Myometrial cell (primary cell): ENCODE measurements around the gene NR1I3. TPM values are rescaled to one million over a fixed set of nuclear protein-coding genes. Genes with fewer than 3 reads are reported as not detected.

Experiments
- total RNA-seq: library from RNA; depleted of rRNA; stranded (reverse); fragments of >200 nt; gene quantifications from 2 replicates; pipeline ENCODE4 v1.2.3, GENCODE V29; 2015

Gene NR1I3, protein sequence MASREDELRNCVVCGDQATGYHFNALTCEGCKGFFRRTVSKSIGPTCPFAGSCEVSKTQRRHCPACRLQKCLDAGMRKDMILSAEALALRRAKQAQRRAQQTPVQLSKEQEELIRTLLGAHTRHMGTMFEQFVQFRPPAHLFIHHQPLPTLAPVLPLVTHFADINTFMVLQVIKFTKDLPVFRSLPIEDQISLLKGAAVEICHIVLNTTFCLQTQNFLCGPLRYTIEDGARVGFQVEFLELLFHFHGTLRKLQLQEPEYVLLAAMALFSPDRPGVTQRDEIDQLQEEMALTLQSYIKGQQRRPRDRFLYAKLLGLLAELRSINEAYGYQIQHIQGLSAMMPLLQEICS
- total RNA-seq = not detected in 2 replicates

DNA sequence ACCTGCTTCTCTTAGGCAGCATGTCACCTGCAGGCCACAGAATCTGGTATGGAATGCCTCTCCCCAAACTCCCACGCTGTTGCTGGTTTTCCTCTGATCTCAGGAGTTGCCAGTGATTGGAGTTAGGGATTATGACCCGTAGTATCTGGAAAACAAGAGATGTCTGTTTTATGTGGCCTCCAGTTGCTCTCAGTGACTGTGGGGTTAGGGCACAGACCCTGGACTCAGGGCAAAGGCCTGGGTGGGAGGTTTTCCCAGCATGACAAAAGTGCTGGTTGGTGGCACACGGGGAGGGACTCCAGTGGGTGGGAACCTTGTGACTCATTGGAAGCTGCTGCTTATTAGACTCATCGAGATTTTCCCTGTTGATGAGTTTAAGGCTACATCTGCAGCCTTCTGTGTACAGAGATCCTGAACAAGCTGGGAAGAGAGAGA is at the start of gene NR1I3:
TSS of gene NR1I3 (minus strand) at position 165 of the 435 bp plus-strand sequence. CDS start 1,638 bp downstream, outside the sequence.

DNA sequence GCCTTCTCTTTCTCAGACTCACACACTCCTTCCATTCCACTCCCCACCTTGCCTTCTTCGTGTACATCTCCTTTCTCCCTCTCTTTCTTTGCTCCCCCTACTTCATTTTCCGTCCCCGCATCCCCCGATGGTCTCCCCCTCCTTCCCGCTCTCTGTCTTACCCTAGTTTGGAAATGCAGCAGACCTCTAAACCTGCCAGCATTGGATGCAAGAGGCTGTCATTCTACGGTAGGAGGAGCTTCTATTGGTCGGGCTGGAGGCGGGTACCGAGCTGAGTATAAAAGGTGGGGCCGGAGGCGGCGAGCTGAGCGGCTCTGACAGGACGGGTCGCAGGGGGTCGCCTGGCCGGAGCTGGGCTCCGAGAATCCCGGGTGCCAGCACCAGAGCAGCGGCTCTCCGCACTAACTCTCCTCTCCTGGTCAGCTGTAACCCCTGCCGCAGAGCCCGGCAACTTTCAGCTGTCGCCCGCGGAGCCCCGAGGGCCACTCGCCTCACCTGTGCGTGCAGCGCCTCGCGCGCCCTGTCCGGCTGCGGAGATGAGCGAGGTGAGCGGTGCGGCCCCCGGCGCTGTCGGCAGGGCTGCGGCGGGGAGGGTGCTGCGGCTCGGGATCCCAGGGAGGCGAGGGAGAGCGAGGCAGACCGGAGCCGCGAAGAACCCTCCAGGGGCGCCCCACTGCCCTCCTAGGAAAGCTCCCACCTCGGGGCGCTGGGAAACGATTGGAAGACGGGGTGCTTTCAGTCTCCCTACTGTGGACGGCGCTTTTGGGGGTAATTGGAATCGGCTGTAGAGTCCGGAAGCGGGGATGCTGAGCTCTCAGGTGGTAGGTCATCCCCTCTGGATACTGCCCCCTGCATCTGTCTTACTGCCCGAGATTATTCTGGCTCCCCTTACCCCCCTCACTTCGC is 20.7 kb upstream of the NR1I3 start, which contains the start of gene PCP4L1:
TSS of gene PCP4L1 (plus strand) at position 307 of the 906 bp plus-strand sequence. CDS start at position 537, 230 bp downstream.

DNA sequence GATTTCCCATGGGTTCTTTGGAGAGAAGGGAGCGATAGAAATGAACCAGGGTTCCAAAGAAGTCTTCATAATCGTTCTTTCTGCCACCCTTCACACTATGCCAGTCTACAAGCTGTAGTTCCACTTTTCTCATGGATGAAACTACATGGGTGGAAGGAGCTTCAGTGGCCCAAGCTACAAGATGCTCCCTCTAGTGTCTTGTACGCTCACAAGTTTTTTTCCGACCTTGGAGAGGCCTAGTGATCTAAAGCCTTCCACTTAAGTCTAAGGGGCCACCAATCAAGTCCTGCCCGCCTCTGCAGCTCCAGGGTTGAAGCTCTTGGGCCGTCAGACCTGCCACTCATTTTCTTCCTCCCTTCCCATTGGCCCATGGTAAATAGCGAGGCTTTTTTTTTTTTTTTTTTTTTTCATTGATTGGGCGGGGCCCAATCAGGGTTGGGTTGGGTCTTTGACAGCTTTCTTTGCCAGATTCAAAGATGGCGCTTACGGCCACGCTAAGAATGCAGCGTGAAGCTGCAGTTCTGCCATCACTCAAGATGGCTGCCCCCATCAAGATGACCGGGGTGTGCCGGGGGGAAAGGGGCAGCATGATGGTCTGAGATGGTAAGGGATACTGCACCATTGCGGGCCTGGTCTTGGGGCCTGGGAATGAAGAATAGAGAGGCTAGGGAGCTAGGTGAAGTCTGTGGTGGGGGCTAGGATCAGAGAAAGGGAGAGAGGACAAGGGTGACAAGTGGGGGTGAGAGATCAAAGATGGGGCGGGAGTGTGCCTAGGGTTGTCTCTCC is 12.3 kb downstream of the NR1I3 start, which contains the start of gene TOMM40L:
TSS of gene TOMM40L (plus strand) at position 527 of the 786 bp plus-strand sequence. CDS start 430 bp downstream, outside the sequence.

DNA sequence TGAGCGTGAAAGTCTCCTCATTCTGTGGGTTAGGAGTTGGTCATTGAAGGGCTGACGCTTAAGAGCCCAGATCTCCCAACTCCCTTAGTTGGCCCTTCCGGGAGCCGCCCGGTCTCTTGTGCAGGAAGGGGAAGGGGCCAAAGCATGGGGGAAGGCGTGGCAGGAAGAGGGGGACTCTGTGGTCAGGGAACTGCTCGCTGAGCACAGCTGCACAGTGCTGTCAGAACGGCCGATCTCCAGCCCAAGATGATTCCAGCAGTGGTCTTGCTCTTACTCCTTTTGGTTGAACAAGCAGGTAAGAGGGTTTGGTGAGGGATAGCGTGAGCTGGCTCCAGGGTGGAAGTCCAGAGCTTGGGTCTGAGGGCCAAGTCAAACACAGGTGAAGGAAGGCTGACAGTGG is 22.9 kb downstream of the NR1I3 start, which contains the start of gene FCER1G:
TSS of gene FCER1G (plus strand) at position 220 of the 400 bp plus-strand sequence. CDS start at position 247, 27 bp downstream.

DNA sequence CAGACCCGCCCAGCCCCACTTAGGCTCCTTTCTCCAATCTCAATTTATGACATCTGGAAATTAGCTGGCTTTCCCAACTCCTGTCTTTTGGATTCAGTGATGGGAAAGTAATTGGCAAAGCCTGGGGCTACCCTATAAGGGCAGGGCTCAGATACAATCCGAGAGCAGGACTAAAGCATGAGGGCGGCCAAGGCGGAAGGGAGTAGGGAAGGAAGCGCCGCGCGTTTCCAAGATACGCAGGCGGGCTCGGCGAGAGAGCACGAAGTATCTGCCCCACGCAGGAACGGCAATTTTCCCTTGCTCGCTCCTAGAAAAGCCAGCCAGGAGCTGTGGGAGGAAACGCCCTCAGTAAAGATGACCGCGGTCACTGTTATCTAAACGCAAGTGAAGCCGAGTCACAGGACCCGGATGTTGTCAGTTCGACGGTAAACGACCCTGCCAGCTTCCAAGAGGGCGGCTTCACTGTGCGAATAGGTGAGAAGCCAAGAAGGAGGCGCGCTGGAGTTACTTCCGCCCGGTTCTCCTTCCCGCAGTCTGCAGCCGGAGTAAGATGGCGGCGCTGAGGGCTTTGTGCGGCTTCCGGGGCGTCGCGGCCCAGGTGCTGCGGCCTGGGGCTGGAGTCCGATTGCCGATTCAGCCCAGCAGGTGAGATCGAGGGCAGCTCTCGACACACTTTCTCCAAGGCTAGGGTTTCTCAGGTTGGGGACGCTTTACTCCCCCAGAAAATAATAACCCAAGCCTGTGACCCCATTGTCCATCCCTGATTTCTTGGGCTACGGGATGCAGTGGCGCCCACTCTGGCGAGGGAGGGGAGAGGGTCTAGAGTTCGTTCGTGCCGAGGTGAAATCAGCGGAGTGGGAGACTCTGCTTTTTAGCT is 35.9 kb downstream of the NR1I3 start, which contains the start of gene NDUFS2:
TSS of gene NDUFS2 (plus strand) at position 532 of the 877 bp plus-strand sequence. CDS start at position 551, 19 bp downstream.

DNA sequence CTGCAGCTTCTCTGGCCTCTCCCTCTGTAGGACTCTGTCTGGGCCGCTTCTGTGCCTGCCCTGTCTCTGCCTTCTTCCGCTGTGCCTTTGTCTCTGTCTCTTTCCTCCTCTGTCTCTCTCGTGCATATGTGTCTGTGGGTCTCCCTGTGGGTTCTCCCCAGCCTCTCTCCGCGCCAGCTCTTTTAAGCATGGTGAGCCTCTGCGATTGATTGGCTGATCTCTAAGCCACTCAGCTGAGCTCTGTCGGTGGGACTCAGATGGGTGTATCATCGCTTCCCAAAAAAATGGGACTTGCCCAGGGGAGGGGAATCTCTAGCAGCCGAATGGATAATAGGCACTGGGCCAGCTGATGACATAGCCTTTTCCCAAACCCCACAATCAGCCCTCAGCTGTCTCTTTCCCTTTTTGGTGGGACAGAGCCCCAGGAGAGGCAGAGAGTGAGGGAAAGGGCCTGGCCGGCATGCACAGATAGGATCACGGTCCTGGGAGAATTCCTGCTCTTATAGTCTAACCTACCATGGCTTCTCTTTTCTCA is 39.0 kb downstream of the NR1I3 start, which contains the start of gene ADAMTS4:
TSS of gene ADAMTS4 (minus strand) at position 158 of the 535 bp plus-strand sequence. CDS start 427 bp downstream, outside the sequence.

Other genes with a start within 250 kb of the NR1I3 start
- gene F11R, start 217.1 kb downstream of the NR1I3 start, total RNA-seq = 0.53 and 0.86 TPM in 2 replicates
- 0.86 and 2.5 TPM in 2 replicates for gene TSTD1, start 199.2 kb downstream of the NR1I3 start, total RNA-seq
- 65.7 and 69.8 TPM in 2 replicates for gene USF1, start 192.2 kb downstream of the NR1I3 start, total RNA-seq
- gene ARHGAP30, start 168.3 kb downstream of the NR1I3 start, total RNA-seq = not detected in 2 replicates
- gene NECTIN4, start 148.6 kb downstream of the NR1I3 start, total RNA-seq = under 0.01 and 1.4 TPM in 2 replicates
- 2.5 and 4.0 TPM in 2 replicates for gene KLHDC9, start 139.8 kb downstream of the NR1I3 start, total RNA-seq
- 36.3 and 83.5 TPM in 2 replicates for gene PFDN2, start 120.2 kb downstream of the NR1I3 start, total RNA-seq
- gene NIT1, start 120.1 kb downstream of the NR1I3 start, total RNA-seq = 43.8 and 61.1 TPM in 2 replicates
- gene DEDD, start 105.5 kb downstream of the NR1I3 start, total RNA-seq = 31.4 and 31.9 TPM in 2 replicates
- gene UFC1, start 84.2 kb downstream of the NR1I3 start, total RNA-seq = 90.9 and 113 TPM in 2 replicates
- 8.1 and 12.2 TPM in 2 replicates for gene USP21, start 78.7 kb downstream of the NR1I3 start, total RNA-seq
- gene PPOX, start 71.8 kb downstream of the NR1I3 start, total RNA-seq = 12.4 and 32.0 TPM in 2 replicates
- gene B4GALT3, start 60.7 kb downstream of the NR1I3 start, total RNA-seq = 36.0 and 42.1 TPM in 2 replicates
- gene ADAMTS4, start 39.1 kb downstream of the NR1I3 start, total RNA-seq = 9.5 and 14.5 TPM in 2 replicates
- gene NDUFS2, start 35.8 kb downstream of the NR1I3 start, total RNA-seq = 134 and 138 TPM in 2 replicates
- not detected in 2 replicates for gene FCER1G, start 22.9 kb downstream of the NR1I3 start, total RNA-seq
- not detected in 2 replicates for gene APOA2, start 14.6 kb downstream of the NR1I3 start, total RNA-seq
- 11.9 and 16.4 TPM in 2 replicates for gene TOMM40L, start 12.1 kb downstream of the NR1I3 start, total RNA-seq
- not detected in 2 replicates for gene PCP4L1, start 20.5 kb upstream of the NR1I3 start, total RNA-seq
- 3.5 and 20.9 TPM in 2 replicates for gene MPZ, start 71.8 kb upstream of the NR1I3 start, total RNA-seq
- gene SDHC, start 76.2 kb upstream of the NR1I3 start, total RNA-seq = 41.8 and 122 TPM in 2 replicates
- not detected in 2 replicates for gene CFAP126, start 129.7 kb upstream of the NR1I3 start, total RNA-seq